HEK293T (cell line): ENCODE results near the gene TLR2.

Experiments
- BHLHE40 ChIP-seq: fragments of 450-650 bp; IDR thresholded peaks from 2 replicates; pipeline ENCODE4 v1.6.1; 2016; ENCODE audit warnings: mild to moderate bottlenecking, moderate library complexity, borderline replicate concordance
- FOXA1 ChIP-seq: fragments of 450-650 bp; IDR thresholded peaks from 2 replicates; pipeline ENCODE4 v1.6.1; 2016; ENCODE audit warnings: mild to moderate bottlenecking
- FOXK2 ChIP-seq: fragments of 450-650 bp; IDR thresholded peaks from 2 replicates; pipeline ENCODE4 v1.6.1; 2016; ENCODE audit warnings: mild to moderate bottlenecking
- FOXM1 ChIP-seq: fragments of 450-650 bp; IDR thresholded peaks from 2 replicates; pipeline ENCODE4 v1.6.1; 2017; ENCODE audit warnings: mild to moderate bottlenecking, borderline replicate concordance
- HDGF ChIP-seq: fragments of 450-650 bp; IDR thresholded peaks from 2 replicates; pipeline ENCODE4 v1.6.1; 2017; ENCODE audit warnings: antibody characterized with exemption, borderline replicate concordance
- LEF1 ChIP-seq: fragments of 450-650 bp; IDR thresholded peaks from 2 replicates; pipeline ENCODE4 v1.6.1; 2017; ENCODE audit warnings: mild to moderate bottlenecking, borderline replicate concordance
- NFRKB ChIP-seq: fragments of 450-650 bp; IDR thresholded peaks from 2 replicates; pipeline ENCODE4 v1.6.1; 2016; ENCODE audit warnings: mild to moderate bottlenecking, moderate library complexity
- SP1 ChIP-seq: fragments of 450-650 bp; IDR thresholded peaks from 2 replicates; pipeline ENCODE4 v1.6.1; 2017
- SUZ12 ChIP-seq: fragments of 450-650 bp; IDR thresholded peaks from 2 replicates; pipeline ENCODE4 v1.6.1; 2016; ENCODE audit warnings: mild to moderate bottlenecking
- TARDBP ChIP-seq: fragments of 450-650 bp; IDR thresholded peaks from 2 replicates; pipeline ENCODE4 v1.6.1; 2016
- ZNF384 ChIP-seq: fragments of 450-650 bp; IDR thresholded peaks from 2 replicates; pipeline ENCODE4 v1.6.1; 2016

- TF ChIP-seq BHLHE40 (no peak), TARDBP (no peak), FOXM1 (no peak), FOXA1 (no peak), ZNF384 (no peak), FOXK2 (no peak), SP1 (no peak), NFRKB (no peak), SUZ12 (no peak), LEF1 (no peak), HDGF (no peak)
Measured at GRCh38 chr4:153705743-153706468, 21.8 kb downstream of the TLR2 start.
